GM12892 (cell line): ENCODE results near the gene TESMIN.

ENCODE experiments used
- DNase-seq: peaks from one replicate; pipeline ENCODE4 v3.0.0; 2011; ENCODE audit not compliant: insufficient read length
- FAIRE-seq: peaks from 2 replicates; lab custom pipeline; 2011; peaks lifted over from hg19 to GRCh38; lab: Jason Lieb, UNC
- POLR2A ChIP-seq: IDR thresholded peaks from 2 replicates; pipeline ENCODE4 v1.6.1; 2011; ENCODE audit warnings: low read depth, low read length, control low read depth
- POLR2AphosphoS5 ChIP-seq: IDR thresholded peaks from 2 replicates; pipeline ENCODE4 v1.6.1; 2011; ENCODE audit warnings: low read depth, low read length, control low read depth
- TAF1 ChIP-seq: IDR thresholded peaks from 2 replicates; pipeline ENCODE4 v1.6.1; 2011; ENCODE audit warnings: low read depth, mild to moderate bottlenecking, control low read depth, low read length, borderline replicate concordance

The TESMIN gene

DNA sequence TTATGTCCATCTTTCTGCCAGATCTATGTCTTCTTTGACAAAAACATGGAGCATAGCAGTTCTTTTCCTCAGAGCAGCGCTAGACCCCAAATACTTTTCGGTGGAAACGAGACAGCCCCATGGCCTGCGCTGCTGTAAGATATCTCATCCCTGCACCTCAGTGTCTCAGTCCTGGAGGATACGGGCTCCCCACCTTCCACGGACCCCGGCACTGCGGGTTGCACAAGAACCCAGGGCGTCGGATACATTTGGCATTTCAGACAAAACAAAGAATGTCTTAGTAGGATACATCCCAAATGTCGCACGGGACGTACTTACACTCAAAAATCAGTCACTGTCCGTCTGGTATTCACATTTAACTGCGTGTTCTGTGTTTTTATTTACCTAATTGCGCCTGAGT is 76.9 kb downstream of the TESMIN start:
- DNase-seq (no peak), FAIRE-seq (no peak)
- TF ChIP-seq TAF1, result no peak
- TF ChIP-seq POLR2AphosphoS5, result no peak
- no peak for TF ChIP-seq POLR2A

GRCh38 chr11:68673991-68674390 is 77.3 kb downstream of the TESMIN start:
- FAIRE-seq (no peak), DNase-seq (no peak)
- TF ChIP-seq TAF1 (no peak), POLR2AphosphoS5 (no peak), POLR2A (no peak)

GRCh38 chr11:68673306-68673945 is 77.9 kb downstream of the TESMIN start:
- FAIRE-seq (no peak), DNase-seq (no peak)
- TF ChIP-seq POLR2A (no peak), POLR2AphosphoS5 (no peak), TAF1 (no peak)

- TF ChIP-seq TAF1 (no peak), POLR2AphosphoS5 (no peak)
- FAIRE-seq (no peak), DNase-seq (no peak)
Measured at GRCh38 chr11:68670208-68670992, 80.9 kb downstream of the TESMIN start.

DNA sequence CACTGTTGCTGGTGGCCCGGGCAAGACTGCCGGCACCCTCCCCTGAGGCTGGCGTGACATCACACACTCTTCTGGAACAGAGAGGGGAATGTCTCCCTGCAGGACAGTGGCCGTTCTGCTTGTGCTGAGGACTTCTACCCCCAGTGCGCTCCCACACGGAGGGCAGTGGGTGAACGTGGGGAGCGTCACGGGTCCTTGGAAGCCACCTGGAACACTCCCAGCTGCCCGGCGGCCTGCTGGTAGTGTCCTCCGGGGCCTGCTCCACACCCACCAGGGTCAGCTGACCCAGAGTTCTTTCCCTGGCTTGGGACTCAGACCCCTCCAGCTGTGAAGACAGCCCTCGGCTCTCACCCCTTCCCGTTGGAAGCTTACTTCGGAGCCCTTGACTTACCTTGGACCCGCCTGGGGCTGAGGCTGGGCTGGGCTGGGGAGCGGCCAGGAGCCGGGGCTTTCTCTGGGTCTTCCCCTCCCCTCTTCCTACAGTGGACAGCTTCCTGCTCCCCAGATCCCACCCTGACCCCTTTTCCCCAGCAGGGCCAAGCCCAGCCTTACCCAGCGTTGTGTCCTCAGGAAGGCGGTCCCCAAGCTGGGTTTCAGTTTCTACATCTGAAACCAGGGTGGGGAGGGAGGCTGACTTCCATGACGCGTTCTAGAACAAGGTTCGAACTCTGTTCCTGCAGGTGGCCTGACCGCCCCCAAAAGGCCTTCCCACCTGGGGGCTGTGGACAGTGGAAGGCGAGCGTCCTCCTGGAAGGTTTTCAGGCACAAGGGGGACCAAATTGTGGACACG is 81.8 kb downstream of the TESMIN start:
- no peak for FAIRE-seq
- no peak for TF ChIP-seq POLR2AphosphoS5
- TF ChIP-seq TAF1, result no peak
- no peak for TF ChIP-seq POLR2A
- no peak for DNase-seq

GRCh38 chr11:68667511-68668500 is 83.5 kb downstream of the TESMIN start:
- FAIRE-seq (no peak), DNase-seq (no peak)
- TF ChIP-seq TAF1, result no peak
- no peak for TF ChIP-seq POLR2AphosphoS5

- DNase-seq, result no peak
- no peak for FAIRE-seq
Measured at GRCh38 chr11:68666849-68667248, 84.5 kb downstream of the TESMIN start.

GRCh38 chr11:68665436-68665835 is 85.9 kb downstream of the TESMIN start:
- DNase-seq, result no peak
- TF ChIP-seq POLR2AphosphoS5 (no peak), POLR2A (no peak), TAF1 (no peak)
- FAIRE-seq, result no peak

More at GRCh38 chr11:68666849-68667248, 84.5 kb downstream of the TESMIN start:
- no peak for TF ChIP-seq TAF1
- no peak for TF ChIP-seq POLR2A
- no peak for TF ChIP-seq POLR2AphosphoS5

DNA sequence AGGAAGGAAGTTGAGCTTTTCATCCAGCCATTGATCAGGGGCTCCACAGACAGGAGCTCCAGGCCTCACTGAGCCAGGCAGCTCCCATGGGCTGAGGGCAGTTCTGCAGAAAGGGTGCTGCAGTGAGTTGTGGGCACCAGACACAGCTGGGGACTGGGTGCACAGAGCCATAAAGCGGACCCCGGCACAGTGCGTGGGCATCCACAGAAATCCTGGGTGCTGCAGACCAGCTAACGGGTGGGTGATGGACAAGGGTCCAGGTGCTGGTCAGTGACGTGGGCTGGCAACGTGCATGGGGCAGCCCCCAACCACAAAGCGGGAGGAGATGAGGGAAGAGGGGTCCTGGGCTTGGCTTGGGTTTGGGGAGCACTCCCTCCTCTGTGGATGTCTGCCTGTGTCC is 86.4 kb downstream of the TESMIN start:
- FAIRE-seq (no peak), DNase-seq (no peak)
- no peak for TF ChIP-seq POLR2A
- no peak for TF ChIP-seq TAF1
- no peak for TF ChIP-seq POLR2AphosphoS5

GRCh38 chr11:68664141-68664540 is 87.2 kb downstream of the TESMIN start:
- DNase-seq (no peak), FAIRE-seq (no peak)
- TF ChIP-seq TAF1 (no peak), POLR2A (no peak)

- FAIRE-seq (no peak), DNase-seq (no peak)
- no peak for TF ChIP-seq TAF1
- TF ChIP-seq POLR2AphosphoS5, result no peak
- no peak for TF ChIP-seq POLR2A
Measured at GRCh38 chr11:68663482-68664010, 87.8 kb downstream of the TESMIN start.
